ENCODE data around the gene HCN1. TPM values are rescaled to one million over a fixed set of nuclear protein-coding genes. Genes with fewer than 3 reads are reported as not detected.

The HCN1 gene
- polyA plus RNA-seq, 3 donors: not detected

DNA sequence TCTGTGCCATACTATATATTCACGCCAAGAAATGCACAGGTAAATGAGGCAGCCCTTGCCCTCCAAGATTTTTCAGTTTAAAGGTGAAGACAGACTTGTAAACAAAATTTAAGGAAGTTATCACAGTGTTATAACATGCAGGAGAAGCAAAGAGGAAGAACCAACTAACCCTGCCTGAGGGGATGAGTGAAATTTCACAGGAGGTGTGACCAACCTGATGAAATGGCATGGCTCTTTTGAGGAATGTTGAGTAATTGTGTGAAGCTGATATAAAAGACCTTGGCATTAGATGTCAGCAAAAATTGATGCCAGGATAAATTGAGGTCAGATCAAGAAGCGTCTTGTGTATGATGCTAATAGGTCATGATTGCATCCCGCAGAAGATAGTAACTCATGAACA lies 86.5 kb downstream of the HCN1 start:
- H3K4me3 Mint-ChIP-seq: no peak overlapping the region
- H3K36me3 Mint-ChIP-seq: no peaks in the 10 kb centered on the region
- H3K27me3 Mint-ChIP-seq (ENCODE audit: low read depth in 3 of 3): peaks cover 0 to 3% (median 0%) of the 10 kb centered on the region in 3 donors
- Histone ChIP-seq H3K9ac (ENCODE audit: insufficient read depth, low read length, poor library complexity, severe bottlenecking) (no peak overlapping the region), H3K27me3 (ENCODE audit: control insufficient read depth in 2 of 2, insufficient read depth in 2 of 2, low read length in 2 of 2) (no peaks in the 10 kb centered on the region), H3K4me1 (ENCODE audit: control insufficient read depth in 1 of 2, insufficient read depth in 2 of 2, low read length in 2 of 2) (no peaks in the 10 kb centered on the region), H3K4me2 (replicated peaks; ENCODE audit: extremely low read depth, low read length, poor library complexity, severe bottlenecking) (no peak overlapping the region), H3K27ac (ENCODE audit: low read depth in 1 of 2, low read length in 2 of 2) (no peak overlapping the region), H3K9me3 (replicated peaks in 1 of 2; ENCODE audit: control insufficient read depth in 1 of 2, insufficient read depth in 1 of 2, low read length in 2 of 2) (no peaks in the 10 kb centered on the region), H3K79me2 (ENCODE audit: insufficient read depth, low read length) (no peaks in the 10 kb centered on the region), H3K36me3 (replicated peaks in 1 of 2; ENCODE audit: control insufficient read depth in 1 of 2, insufficient read depth in 2 of 2, low read length in 2 of 2) (no peaks in the 10 kb centered on the region), H3K4me3 (replicated peaks in 1 of 3; ENCODE audit: low read depth in 2 of 3, low read length in 3 of 3) (no peak overlapping the region), H2AFZ (ENCODE audit: insufficient read depth, low read depth, low read length, poor library complexity, severe bottlenecking) (no peak overlapping the region), H4K20me1 (ENCODE audit: insufficient read depth, low read length) (no peaks in the 10 kb centered on the region)
- no peaks in the 10 kb centered on the region for H3K4me1 Mint-ChIP-seq
- TF ChIP-seq, protein P1, sequence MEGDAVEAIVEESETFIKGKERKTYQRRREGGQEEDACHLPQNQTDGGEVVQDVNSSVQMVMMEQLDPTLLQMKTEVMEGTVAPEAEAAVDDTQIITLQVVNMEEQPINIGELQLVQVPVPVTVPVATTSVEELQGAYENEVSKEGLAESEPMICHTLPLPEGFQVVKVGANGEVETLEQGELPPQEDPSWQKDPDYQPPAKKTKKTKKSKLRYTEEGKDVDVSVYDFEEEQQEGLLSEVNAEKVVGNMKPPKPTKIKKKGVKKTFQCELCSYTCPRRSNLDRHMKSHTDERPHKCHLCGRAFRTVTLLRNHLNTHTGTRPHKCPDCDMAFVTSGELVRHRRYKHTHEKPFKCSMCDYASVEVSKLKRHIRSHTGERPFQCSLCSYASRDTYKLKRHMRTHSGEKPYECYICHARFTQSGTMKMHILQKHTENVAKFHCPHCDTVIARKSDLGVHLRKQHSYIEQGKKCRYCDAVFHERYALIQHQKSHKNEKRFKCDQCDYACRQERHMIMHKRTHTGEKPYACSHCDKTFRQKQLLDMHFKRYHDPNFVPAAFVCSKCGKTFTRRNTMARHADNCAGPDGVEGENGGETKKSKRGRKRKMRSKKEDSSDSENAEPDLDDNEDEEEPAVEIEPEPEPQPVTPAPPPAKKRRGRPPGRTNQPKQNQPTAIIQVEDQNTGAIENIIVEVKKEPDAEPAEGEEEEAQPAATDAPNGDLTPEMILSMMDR (IDR thresholded peaks at IDR 0.05): no peak
- no peak overlapping the region for H3K27ac Mint-ChIP-seq
- no peaks in the 10 kb centered on the region for H3K9me3 Mint-ChIP-seq
- 89% methylated on average over 1 of the region's 3 CpGs for WGBS (ENCODE audit: insufficient coverage)
- DNase-seq: no peak
- intact Hi-C loops (cut with micrococcal nuclease): no loop called here

DNA sequence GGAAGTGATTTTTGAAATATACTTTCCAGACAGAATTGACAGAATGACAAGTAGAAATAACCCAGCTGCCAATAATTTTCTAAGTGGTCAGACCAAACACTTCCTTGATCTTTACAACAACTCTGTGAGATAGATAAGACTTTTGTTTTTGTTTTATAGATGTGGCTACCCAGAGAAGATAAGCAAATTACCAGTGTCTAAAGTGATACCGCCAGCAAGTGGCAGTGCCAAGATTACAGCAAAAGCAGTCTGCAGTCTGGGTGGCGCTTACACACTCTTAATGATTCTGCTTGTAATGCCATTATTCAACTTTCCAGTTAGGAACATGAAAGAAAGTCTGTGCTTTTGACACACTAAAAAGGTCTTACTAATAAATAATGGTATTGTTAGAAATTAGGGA lies 92.1 kb downstream of the HCN1 start:
- intact Hi-C loops (cut with micrococcal nuclease): no loop called here
- 70% methylated on average over 2 of the region's 2 CpGs for WGBS (ENCODE audit: insufficient coverage)
- no peak overlapping the region for H3K4me3 ChIP-seq (replicated peaks in 1 of 3; ENCODE audit: low read depth in 2 of 3, low read length in 3 of 3)
- no peaks in the 10 kb centered on the region for H3K4me1 ChIP-seq (ENCODE audit: control insufficient read depth in 1 of 2, insufficient read depth in 2 of 2, low read length in 2 of 2)
- H3K36me3 ChIP-seq (replicated peaks in 1 of 2; ENCODE audit: control insufficient read depth in 1 of 2, insufficient read depth in 2 of 2, low read length in 2 of 2): no peaks in the 10 kb centered on the region
- DNase-seq: no peak
- Mint-ChIP-seq H3K4me3 (no peak overlapping the region), H3K27ac (no peak overlapping the region), H3K36me3 (no peaks in the 10 kb centered on the region), H3K27me3 (ENCODE audit: low read depth in 3 of 3) (peaks cover 0 to 2% (median 0%) of the 10 kb centered on the region in 3 donors), H3K4me1 (no peaks in the 10 kb centered on the region), H3K9me3 (peaks cover 0 to 4% (median 0%) of the 10 kb centered on the region in 7 donors)
- no peaks in the 10 kb centered on the region for H3K9me3 ChIP-seq (replicated peaks in 1 of 2; ENCODE audit: control insufficient read depth in 1 of 2, insufficient read depth in 1 of 2, low read length in 2 of 2)
- H3K4me2 ChIP-seq (replicated peaks; ENCODE audit: extremely low read depth, low read length, poor library complexity, severe bottlenecking): no peak overlapping the region
- no peak overlapping the region for H2AFZ ChIP-seq (ENCODE audit: insufficient read depth, low read depth, low read length, poor library complexity, severe bottlenecking)
- no peaks in the 10 kb centered on the region for H3K27me3 ChIP-seq (ENCODE audit: control insufficient read depth in 2 of 2, insufficient read depth in 2 of 2, low read length in 2 of 2)
- H3K27ac ChIP-seq (ENCODE audit: low read depth in 1 of 2, low read length in 2 of 2): no peak overlapping the region
- H4K20me1 ChIP-seq (ENCODE audit: insufficient read depth, low read length): no peaks in the 10 kb centered on the region
- no peak overlapping the region for H3K9ac ChIP-seq (ENCODE audit: insufficient read depth, low read length, poor library complexity, severe bottlenecking)
- H3K79me2 ChIP-seq (ENCODE audit: insufficient read depth, low read length): no peaks in the 10 kb centered on the region
- TF ChIP-seq, protein P1 (IDR thresholded peaks at IDR 0.05): no peak
